HFFc6 (cell line): Measurements from ENCODE around the gene AKR1D1. TPM values are rescaled to one million over a fixed set of nuclear protein-coding genes. Genes with fewer than 3 reads are reported as not detected.
"Not testable (repeated sequence)": the region's sequence is repeated elsewhere in the genome, so short reads cannot be mapped to it uniquely, and the experiment has no call there.

Experiments used
- DNase-seq: peaks from one replicate; pipeline ENCODE4 v3.0.0-alpha.2; 2018
- H3K27ac Mint-ChIP-seq: 2 replicates; pipeline ENCODE4 v1.8.0; 2020; ENCODE audit warnings: mild to moderate bottlenecking, mixed read lengths
- H3K27me3 Mint-ChIP-seq: 2 replicates; pipeline ENCODE4 v1.8.0; 2021; ENCODE audit warnings: mild to moderate bottlenecking, moderate library complexity, mixed read lengths; ENCODE audit not compliant: insufficient read depth
- H3K36me3 Mint-ChIP-seq: 2 replicates; pipeline ENCODE4 v1.8.0; 2021; ENCODE audit warnings: low read depth, mixed read lengths
- H3K4me1 Mint-ChIP-seq: 2 replicates; pipeline ENCODE4 v1.8.0; 2020; ENCODE audit warnings: low read depth, mixed read lengths
- H3K4me3 Mint-ChIP-seq: 2 replicates; pipeline ENCODE4 v1.8.0; 2020; ENCODE audit warnings: mild to moderate bottlenecking, moderate library complexity, mixed read lengths
- H3K9me3 Mint-ChIP-seq: 2 replicates; pipeline ENCODE4 v1.8.0; 2020; ENCODE audit warnings: mild to moderate bottlenecking, mixed read lengths
- CTCF ChIP-seq: fragments of 200-600 bp; sonication (generic); IDR thresholded peaks from 2 replicates; pipeline ENCODE4 v1.5.0; 2021; ENCODE audit warnings: antibody characterized with exemption, mild to moderate bottlenecking
- total RNA-seq, 6 experiments: library from RNA; stranded (reverse); fragmentation: NEBNext Ultra II Directional; extraction: Animal tissue kit (Norgen Biotek cat#: 25700); gene quantifications; 2 replicates in 1 of 6; 3 replicates in 5 of 6; pipeline ENCODE4 v1.2.3, GENCODE V29; 2021

Gene AKR1D1
- total RNA-seq, 6 experiments from 2014 or later, result 0.17 TPM; not detected in 5

- DNase-seq, result no peak
- peaks cover 2% of the 10 kb centered on the region for H3K27me3 Mint-ChIP-seq
- H3K36me3 Mint-ChIP-seq, result no peaks in the 10 kb centered on the region
- H3K9me3 Mint-ChIP-seq, result peaks cover 8% of the 10 kb centered on the region
- TF ChIP-seq CTCF, result no peak
- no peaks in the 10 kb centered on the region; the same call in 1 of the 2 replicates for H3K4me1 Mint-ChIP-seq
- no peak overlapping the region for H3K4me3 Mint-ChIP-seq
- no peak overlapping the region for H3K27ac Mint-ChIP-seq
Observed at GRCh38 chr7:138047907-138048306, 28.4 kb upstream of the AKR1D1 start.

- H3K9me3 Mint-ChIP-seq, result peaks cover 8% of the 10 kb centered on the region
- no peaks in the 10 kb centered on the region; the same call in 1 of the 2 replicates for H3K4me1 Mint-ChIP-seq
- peaks cover 2% of the 10 kb centered on the region; the same call in 1 of the 2 replicates for H3K27me3 Mint-ChIP-seq
- DNase-seq, result no peak
- H3K27ac Mint-ChIP-seq, result no peak overlapping the region
- no peaks in the 10 kb centered on the region for H3K36me3 Mint-ChIP-seq
- TF ChIP-seq CTCF, result no peak
- no peak overlapping the region for H3K4me3 Mint-ChIP-seq
Observed at GRCh38 chr7:138049505-138050116, 26.6 kb upstream of the AKR1D1 start.

DNA sequence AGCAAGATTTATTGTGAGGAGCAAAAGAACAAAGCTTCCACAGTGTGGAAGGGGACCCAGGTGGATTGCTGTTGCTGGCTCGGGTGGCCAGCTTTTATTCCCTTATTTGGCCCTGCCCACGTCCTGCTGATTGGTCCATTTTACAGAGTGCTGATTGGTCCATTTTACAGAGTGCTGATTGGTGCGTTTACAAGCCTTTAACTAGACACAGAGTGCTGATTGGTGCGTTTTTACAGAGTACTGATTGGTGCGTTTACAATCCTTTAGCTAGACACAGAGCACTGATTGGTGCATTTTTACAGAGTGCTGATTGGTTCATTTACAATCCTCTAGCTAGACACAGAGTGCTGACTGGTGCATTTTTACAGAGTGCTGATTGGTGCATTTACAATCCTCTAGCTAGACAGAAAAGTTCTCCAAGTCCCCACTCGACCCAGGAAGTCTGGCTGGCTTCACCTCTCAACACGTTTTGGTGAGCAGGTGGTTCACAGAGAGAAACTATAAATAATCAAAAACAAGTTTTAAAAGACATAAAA is 24.5 kb upstream of the AKR1D1 start:
- not testable (repeated sequence) for H3K27me3 Mint-ChIP-seq, H3K4me1 Mint-ChIP-seq, H3K27ac Mint-ChIP-seq, H3K9me3 Mint-ChIP-seq, H3K36me3 Mint-ChIP-seq, DNase-seq, H3K4me3 Mint-ChIP-seq

DNA sequence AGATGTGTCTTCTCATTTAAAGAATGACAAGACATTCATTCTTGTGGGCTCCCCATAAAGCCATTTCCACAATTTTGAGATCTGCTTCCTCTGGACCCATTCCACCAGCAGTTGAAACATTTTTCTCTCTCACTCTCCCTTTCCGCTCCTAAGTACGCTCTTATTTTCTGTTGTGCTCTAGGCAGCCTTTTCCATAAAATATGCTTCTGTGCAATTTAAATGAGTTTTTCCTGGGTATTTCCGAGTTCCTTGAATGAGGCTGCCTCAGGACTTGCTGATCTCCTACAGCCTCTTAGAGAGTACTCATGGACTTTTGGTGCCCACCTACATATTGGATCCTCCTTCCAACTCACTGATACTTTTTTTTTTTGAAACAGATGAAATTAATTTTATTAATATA is 23.6 kb upstream of the AKR1D1 start:
- no peak for TF ChIP-seq CTCF
- Mint-ChIP-seq H3K36me3 (no peaks in the 10 kb centered on the region), H3K27me3 (peaks cover 2% of the 10 kb centered on the region; the same call in 1 of the 2 replicates), H3K9me3 (peaks cover 8% of the 10 kb centered on the region), H3K27ac (no peak overlapping the region), H3K4me3 (no peak overlapping the region), H3K4me1 (no peaks in the 10 kb centered on the region; the same call in 1 of the 2 replicates)
- DNase-seq, result no peak

GRCh38 chr7:138055698-138056097 is 20.6 kb upstream of the AKR1D1 start:
- H3K27me3 Mint-ChIP-seq, H3K4me3 Mint-ChIP-seq, H3K36me3 Mint-ChIP-seq, DNase-seq, H3K4me1 Mint-ChIP-seq, H3K9me3 Mint-ChIP-seq, H3K27ac Mint-ChIP-seq: not testable (repeated sequence)

GRCh38 chr7:138063400-138063799 is 12.9 kb upstream of the AKR1D1 start:
- Mint-ChIP-seq H3K36me3 (no peaks in the 10 kb centered on the region), H3K9me3 (no peaks in the 10 kb centered on the region)

More at GRCh38 chr7:138063400-138063799, 12.9 kb upstream of the AKR1D1 start:
- no peak for DNase-seq
- Mint-ChIP-seq H3K4me1 (no peaks in the 10 kb centered on the region), H3K27ac (no peak overlapping the region), H3K27me3 (peaks cover 3% of the 10 kb centered on the region), H3K4me3 (no peak overlapping the region)
- no peak for TF ChIP-seq CTCF
